GM21360 (cell line): ENCODE results near the gene STK32B.

Experiments used
- ATAC-seq: cut with Tn5 transposase; IDR thresholded peaks from one replicate; pipeline ENCODE4 v1.9.1; 2021; ENCODE audit warnings: mild to moderate bottlenecking, moderate library complexity; ENCODE audit not compliant: unreplicated experiment

STK32B gene

DNA sequence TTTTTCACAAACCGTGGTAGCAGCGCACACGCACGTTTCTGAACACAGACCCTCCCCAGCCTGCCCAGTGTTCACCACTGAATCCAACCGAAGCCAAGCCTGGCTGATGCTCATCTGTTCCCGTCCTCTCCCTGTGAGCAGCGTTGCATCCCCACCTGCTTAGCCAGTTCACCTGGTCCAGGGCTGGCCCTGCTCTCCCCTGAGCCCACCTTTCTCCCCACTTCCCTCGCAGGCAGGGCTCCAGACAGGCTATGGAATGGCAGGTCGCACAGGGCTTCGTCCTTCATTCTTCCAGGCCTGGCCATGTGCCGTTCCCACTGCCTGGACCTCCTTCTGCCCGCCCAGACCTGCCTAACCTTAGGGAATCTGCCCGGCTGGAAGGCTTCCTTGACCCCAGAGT is 410.2 kb downstream of the STK32B start:
- no peak for ATAC-seq

DNA sequence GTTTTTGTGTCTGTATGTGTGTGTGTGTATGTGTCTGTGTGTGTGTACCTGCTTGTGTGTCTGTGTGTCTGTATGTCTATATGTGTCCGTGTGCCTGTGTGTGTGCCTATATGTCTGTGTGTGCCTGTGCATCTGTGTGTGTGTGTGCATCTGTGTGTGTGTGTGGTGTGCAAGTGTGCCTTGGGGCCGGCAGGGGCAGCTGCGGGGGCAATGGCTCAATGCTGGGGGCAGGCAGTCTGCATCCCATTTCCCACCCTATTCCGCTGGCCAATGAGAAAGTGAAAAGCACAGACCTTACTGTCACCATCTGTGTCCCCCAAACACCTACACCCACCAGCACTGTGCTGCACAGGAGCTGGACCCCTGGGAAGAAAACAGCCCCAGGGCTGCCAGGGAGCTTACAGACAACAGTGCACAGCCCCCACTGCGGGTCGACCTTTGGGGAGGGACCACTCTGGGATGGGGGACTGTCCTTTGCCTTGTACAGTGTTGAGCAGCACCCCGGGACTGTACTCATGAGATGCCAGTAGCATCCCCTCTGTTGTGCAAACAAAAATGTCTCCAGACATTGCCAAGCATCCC is 411.1 kb downstream of the STK32B start:
- no peak for ATAC-seq

DNA sequence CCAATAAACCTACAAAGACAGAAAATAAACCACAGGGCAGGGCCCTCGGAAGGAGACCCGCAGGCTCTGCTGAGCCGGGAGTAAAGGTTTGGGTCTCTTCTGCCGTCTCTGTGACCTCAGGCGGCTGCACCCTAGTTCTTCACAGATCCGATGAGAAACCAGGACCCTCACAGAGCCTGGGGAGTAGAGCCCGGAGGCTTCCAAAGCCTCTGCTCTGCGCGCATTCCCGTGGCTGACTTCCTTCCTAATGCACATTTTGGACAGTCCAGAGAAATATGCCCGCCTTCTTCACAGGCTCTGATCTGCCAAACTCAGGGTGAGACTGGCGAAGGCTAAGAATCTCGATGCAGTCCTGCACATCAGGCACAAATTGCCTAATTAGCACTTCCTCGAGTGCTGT is 411.6 kb downstream of the STK32B start:
- ATAC-seq, result no peak

DNA sequence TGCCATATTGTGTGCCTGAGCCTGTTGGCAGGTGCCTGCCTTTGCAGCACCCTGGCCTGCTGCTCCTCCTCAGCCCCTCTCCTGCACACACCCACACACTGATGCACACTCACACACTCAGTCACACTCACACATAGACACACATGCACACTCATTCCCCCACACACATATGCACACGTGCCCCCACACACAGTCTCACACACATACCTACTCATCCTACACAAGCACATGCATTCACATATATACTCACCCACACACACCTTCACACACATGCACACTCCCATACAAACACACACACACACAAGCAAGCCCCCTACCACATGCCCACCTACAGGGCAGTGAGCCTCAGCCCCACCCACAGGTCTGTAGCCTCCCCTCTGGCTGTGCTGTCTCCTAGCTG is 412.1 kb downstream of the STK32B start:
- ATAC-seq, result no peak

DNA sequence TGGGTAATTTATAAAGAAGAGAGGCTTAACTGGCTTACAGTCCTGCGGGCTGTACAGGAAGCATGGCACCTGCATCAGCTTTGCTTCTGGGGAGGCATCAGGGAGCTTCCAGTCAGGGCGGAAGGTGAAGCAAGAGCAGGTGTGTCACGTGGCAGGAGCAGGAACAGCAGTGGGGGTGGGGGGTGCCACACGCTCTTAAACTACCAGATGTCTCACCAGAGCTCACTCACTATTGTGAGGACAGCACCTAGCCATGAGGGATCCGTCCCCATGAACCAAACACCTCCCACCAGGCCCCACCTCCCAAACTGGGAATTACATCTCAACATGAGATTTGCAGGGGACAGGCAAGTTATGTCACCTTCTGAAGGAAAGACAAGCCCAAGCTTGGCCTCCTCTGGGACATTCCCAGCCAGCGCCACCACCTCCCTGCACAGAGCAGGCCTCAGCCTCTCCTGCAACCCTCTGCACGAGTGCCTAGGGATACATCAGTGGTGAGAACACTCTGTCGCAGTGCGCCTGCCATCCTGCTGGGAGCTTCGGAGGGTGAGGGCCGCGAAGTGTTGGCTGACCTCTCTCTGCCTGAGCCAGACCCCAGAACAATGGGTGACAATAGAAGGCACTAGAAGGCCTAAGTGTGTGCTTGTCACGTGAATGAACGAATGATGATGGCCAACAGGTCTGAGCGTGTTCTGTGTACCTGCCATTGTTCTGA is 412.8 kb downstream of the STK32B start:
- ATAC-seq, result no peak

DNA sequence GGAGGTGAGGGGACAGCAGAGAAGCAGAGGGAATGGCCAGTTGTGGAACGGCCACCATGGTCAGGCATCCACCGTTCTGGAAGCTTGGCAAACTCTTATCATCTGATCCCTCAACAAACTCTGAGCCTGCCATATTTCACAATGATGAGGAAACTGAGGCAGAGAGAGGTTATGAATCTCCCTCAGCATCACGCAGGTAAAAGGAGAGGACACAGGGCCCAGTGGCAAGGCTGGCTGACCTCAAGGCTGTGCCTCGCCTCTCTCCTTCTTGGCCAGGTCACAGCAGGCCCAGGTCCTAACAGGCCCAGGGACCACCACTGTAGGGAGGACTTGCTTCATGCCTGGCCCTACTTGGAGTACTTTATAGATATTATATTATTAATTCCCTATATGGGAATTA is 414.2 kb downstream of the STK32B start:
- ATAC-seq, result no peak

DNA sequence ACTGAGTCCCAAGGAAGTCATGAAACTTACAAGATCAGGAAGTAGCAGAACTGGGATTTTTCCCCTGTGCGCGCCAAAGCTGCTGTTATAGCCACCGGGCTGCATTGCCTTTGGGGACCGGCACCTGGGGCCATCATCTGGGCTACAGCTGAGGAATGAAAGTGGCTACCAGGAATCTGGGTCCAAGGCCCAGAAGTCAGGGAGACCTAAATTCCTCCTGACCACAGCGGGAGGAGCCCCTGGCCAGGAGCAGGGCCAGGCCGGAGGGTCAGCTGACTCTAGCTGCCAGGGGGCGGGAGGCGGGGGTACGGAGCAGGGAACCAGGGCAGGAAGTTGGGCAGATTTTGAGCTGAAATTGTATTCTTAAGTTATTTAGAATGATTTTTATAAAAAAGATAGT is 414.7 kb downstream of the STK32B start:
- ATAC-seq, result no peak

DNA sequence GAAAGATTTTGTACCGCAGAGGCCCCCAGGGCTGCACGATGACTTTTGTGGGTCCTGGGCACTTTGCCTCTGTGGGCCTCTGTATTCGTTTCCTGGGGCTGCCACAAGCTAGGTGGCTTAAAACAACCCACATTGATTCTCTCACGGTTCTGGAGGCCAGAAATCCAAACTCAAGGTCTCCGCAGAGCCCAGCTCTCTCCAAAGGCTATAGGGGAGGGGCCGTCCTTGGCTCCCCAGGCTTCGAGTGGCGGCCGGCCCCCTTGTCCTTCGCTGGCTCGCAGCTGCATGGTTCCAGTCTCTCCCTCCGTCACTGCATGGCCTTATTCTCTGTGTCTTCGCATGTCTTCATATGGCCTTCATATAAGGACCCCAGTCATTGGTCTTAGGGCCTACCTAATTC is 415.8 kb downstream of the STK32B start:
- no peak for ATAC-seq

DNA sequence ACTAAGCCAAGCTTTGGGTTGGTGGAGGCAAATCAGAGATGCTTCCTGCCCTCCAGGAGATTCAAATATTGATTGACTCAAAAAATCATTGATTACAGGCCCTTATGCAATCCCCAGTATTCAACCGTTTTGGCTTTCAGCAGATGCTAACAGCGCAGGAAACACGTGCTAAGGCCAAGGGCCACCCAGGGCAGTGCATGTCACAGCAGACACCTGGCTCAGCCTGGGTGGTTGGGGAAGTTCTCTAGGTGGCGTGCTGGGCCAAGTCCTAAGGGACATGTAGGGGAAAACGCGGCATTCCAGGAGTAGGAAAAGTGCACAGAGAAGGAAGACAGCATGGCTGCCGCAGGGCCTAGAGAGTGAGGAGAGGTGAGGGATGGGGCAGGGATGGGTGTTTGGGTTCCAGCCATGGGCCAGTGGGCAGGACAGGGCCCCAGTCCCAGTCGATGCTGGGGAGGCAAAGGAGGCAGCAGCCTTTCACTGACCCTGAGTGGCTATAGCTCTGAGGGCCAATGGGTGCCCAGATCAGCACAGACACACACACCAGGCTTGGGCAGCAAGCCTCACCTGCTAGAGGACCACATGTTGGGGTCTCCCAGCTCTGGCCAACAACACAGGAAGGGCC is 418.0 kb downstream of the STK32B start:
- ATAC-seq, result no peak

DNA sequence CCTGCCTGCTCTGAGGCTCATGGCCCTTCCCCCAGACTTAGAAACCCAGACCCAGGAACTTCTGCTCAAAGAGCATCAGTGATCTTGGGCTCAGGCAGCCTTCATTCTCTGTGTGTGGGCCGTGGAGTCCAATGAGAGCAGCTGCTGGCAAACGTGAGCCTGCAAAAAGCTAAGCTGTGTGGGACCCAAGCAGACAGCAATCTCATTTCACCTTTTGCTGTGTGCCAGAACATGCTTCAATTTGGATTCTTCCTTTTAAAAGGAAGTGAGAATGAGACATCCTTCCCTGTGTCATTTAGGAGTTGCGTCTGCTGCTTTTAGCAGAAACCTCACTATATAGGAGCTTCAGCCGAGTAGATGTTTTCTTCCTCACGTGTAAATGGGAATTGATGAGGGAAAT is 418.6 kb downstream of the STK32B start:
- no peak for ATAC-seq

DNA sequence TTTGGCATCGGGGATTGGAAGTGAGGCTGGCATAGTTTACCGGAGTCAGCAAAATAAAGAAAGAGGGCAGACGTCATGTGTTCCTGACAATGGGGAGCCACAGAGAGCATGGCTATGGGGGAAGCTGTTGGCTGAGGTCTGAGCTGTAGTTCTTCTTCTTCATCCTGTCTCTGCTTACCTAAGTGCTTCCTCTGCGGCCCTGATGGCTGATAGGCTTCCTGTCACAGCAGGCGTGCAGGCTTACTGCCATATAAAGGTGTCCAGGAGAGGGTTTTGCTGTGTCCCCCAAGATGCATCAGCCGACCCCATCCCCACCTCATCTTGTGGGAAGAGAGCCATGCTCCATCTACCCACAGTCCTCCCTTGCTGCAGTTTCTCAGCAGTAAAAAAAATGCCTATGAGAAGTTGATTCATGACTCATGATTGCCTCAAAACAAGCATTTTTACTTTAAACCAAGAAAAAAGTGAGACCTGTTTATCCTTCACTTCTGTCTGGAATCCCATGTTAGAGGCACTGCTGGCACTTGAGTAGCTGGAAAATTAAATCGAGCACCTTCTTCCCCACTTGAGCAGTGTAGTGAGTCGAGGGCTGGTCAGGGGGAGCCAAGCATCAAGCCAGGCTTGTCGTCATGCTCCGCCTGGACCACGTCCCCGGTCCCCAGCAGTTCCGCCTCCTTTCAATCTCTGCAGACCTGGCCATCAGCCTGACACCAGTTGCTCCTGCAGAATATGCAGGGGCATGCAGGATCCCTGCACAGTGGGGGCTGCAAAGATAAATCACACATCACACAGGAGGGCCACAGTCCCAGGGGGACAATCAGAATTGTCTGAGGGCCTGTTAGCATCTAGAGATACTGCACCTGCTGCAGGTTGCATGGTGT is 419.3 kb downstream of the STK32B start:
- no peak for ATAC-seq

DNA sequence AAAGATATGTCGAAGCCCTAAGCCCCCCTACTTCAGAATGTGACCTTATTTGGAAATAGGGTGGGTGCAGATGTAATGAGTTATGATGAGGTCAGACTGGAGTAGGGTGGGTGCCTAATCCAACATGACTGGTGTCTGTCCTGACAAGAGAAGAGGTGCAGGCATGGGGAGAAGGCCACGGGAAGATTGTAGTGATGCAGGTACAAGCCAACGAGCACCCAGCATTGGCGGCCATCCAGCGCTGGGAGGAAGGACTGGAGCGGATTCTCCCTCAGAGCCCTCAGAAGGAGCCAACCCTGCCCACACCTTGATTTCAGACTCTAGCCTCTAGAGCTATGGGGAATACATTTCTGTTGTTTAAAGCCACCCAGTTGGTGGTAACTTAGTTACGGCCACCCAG is 419.9 kb downstream of the STK32B start:
- no peak for ATAC-seq

DNA sequence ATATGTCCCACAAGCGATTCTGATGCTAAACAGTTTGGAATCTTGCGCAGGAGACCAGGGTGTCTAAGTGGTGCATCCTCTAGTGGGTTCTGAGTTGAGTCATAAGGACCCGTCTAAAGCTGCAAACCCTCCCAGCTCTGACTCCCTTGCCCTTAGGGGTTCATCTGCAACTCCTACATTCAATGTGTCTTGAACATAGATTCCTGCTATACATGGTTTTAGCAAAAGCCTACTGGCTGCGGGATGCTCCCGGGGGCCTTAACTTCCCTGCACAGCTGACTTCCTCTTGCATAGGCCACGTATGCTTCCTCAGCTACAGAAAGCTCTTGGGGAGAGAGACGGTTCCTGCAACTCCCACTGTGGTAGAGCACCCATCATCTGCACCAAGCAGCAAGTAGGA is 420.4 kb downstream of the STK32B start:
- ATAC-seq, result no peak

DNA sequence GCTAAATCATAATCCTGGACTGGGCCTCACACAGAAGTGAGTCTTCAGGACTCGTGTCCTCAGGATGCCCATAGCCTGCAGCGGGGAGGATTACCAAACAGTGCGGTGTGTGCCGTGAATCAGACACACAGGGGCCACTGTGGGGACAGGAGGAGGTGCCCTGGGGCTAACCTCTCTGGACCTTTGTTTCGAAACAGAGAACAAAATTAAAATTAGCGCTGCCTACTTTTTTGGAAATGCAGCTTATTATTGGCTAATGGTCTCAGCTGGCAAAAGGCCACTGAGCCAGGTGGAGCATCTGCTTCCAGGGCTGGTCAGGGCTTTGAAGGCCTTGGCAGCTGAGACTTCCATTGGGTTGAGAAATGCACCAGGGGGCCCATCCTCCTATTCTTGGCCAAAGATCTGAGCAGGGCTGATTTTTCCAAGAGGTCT is 420.9 kb downstream of the STK32B start:
- ATAC-seq, result no peak

DNA sequence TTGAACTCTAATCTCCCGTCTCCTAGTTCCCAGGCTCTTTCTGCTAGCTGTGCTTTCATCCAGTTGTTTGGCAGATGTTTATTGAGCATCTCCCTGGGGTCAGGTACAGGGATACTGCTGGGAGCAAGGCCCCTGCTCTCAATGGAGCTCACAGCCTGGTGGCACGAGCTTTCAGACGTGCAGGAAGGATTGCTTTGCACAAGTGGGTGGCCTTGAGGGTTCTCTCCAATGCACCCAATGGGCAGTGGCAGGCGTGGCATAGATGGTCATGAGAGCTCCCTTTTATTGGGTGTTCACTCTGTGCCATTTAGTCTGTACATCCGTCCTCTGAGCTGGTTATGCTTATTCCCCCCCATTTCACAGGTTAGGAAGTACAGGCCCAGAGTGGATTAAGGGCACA is 421.8 kb downstream of the STK32B start:
- ATAC-seq, result no peak

DNA sequence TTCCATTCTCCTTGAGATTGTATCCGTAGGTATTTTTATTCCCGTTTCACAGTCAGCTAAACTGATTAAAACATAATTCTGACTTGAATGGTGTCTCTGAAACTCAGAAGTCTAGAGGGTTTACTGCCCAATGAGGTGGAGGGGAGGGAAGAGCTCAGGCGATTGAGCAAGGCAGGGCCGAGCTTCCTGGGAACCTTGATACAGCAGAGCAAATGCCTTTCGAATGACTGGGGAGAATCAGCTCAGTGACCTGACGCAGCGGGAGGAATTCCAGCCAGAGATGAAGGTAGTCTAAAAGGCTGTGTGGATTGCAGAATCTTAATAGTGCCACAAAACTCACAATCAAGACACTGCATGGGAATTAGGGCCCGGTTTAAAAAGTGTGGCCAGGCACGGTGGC is 423.5 kb downstream of the STK32B start:
- ATAC-seq, result no peak

DNA sequence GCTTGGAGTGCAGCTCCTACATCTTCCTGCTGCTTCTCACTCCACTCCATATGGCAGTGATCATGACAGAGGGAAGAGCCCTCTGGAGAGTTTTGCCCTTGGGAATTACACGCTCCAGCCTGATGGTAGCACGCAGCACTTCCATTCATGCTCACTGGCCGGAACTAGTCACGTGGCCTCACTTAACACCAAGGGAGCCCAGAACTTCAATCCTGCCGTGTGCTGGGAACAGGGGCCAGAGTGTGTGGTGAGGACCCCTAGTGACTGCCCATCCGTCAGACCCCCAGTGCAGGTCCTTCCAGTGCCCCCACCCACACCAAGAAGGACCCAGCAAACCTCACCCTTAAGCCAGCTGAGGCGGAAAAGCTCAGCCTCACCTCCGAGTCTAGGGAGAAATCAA is 426.3 kb downstream of the STK32B start:
- no peak for ATAC-seq

DNA sequence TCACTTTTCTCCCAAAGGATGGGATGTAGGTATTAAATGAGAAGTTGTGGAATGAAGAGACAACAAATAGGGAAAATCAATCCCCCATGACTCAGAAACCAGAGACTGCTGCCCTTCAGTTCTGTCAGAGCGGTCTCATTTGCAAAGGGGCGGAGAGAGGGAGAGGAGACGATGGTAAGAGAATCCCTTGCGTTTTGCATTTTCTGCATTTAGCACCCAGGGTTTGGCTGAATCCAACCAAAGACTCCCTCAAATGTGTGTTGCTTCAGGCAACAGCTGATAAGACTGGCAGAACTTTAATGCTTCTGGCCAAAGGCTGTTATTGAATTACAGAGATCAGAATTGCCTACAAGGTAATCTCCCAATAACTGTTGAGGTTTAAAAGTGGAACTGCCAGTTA is 426.9 kb downstream of the STK32B start:
- no peak for ATAC-seq

DNA sequence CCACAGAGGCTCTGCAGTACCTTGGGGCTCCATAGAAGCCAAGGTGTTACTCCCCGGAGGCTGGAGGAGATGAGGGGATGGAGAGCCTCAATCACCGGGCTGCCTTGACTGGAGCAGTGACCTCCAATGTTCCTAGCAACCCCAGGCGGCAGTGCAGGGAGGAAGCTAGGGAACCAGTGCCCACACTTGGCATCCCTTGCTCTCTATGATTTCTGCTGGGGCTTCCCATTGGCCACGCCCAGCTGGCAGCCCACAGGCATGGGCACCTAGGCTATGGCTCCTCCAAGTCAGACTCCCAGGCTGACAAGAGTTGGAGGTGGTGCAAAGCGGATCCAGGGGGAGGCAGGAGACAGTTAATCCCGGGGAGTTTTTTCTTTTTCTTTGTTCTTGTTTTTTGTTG is 427.4 kb downstream of the STK32B start:
- ATAC-seq, result no peak

DNA sequence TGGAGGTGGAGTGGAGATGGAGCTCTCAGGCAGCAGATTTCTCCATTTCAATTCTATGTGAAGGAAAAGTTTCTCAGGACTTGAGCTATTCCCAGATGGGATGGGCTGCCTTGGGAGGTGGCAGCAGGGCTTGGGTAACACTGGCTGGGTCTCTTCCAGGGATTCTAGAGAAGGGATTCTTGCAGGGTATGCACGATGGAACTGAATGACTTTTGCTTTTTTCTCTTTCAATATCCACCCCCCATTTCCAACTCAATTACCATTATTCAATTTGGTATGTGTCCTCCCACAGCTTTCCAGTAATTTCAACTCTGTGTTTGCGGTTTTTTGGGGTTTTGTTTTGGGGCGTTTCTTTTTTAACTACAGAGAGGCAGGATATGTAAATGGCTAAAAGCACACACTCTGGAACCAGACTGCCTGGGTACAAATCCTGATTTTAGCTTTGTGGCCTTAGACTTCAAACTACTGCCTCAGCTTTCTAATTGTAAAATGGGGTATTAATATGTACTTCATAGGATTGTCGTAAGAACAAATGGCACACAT is 428.3 kb downstream of the STK32B start:
- no peak for ATAC-seq

DNA sequence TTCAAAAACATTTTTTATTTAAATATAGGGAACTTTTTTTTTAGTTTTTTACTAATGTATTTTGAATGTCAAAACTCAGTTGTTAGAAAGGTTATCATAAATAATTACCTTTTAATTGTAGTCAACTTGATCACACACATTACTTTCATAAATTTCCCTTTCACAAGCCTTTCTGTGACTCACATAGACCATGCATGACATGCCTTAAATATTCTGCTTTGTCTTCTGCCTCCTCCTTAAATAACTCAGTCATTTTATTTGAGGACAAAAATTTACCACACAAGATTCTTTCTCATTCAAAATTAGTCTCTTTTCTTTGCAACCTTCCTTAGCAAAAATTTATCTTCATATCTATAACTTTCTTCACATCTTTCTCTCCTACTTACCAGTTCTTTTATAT is 437.1 kb downstream of the STK32B start:
- ATAC-seq, result no peak
